Heart right ventricle (tissue), 16 donors: ENCODE measurements around the gene DHRSX. TPM values are rescaled to one million over a fixed set of nuclear protein-coding genes. Genes with fewer than 3 reads are reported as not detected.

ENCODE experiments used
- ATAC-seq, 8 donors: fragments of 200-7000 bp; cut with Tn5 transposase; one replicate each; pipeline ENCODE4 v1.9.1; 2020; ENCODE audit warnings: mild to moderate bottlenecking in 8 of 8, moderate library complexity in 8 of 8, moderate number of reproducible peaks in 1 of 8
- DNase-seq, 2 donors: peaks; one replicate each; pipeline ENCODE4 v3.0.0-alpha.2; 2020
- H3K27ac ChIP-seq, 10 donors: fragments of 200-600 bp; sonication (generic) in 2 of 10; one replicate each; pipeline versions ENCODE4 v1.5.0 to v1.8.0; 2020 to 2022; ENCODE audit warnings: mild to moderate bottlenecking in 3 of 10
- H3K27me3 ChIP-seq, 7 donors: fragments of 200-600 bp; one replicate each; pipeline ENCODE4 v1.8.0; 2021 to 2022; ENCODE audit warnings: mild to moderate bottlenecking in 2 of 7
- H3K36me3 ChIP-seq, 9 donors: fragments of 200-600 bp; sonication (generic) in 1 of 9; one replicate each; pipeline versions ENCODE4 v1.5.0 to v1.8.0; 2020 to 2022; ENCODE audit warnings: mild to moderate bottlenecking in 2 of 9
- H3K4me1 ChIP-seq, 9 donors: fragments of 200-600 bp; sonication (generic) in 1 of 9; one replicate each; pipeline versions ENCODE4 v1.5.0 to v1.8.0; 2020 to 2022; ENCODE audit warnings: mild to moderate bottlenecking in 4 of 9
- H3K4me3 ChIP-seq, 10 donors: fragments of 200-600 bp; sonication (generic) in 2 of 10; one replicate each; pipeline versions ENCODE4 v1.5.0 to v1.8.0; 2020 to 2022; ENCODE audit warnings: mild to moderate bottlenecking in 7 of 10, moderate library complexity in 2 of 10
- H3K9me3 ChIP-seq, 11 donors: fragments of 200-600 bp in 10 of 11; sonication (generic) in 2 of 11; one replicate each; pipeline versions ENCODE4 v1.5.0 to v1.8.0; 2013 to 2022; ENCODE audit warnings: mild to moderate bottlenecking in 2 of 11, control low read depth in 1 of 11, moderate library complexity in 1 of 11
- CTCF ChIP-seq, 9 donors: fragments of 200-600 bp; sonication (generic) in 2 of 9; IDR thresholded peaks; one replicate each; pipeline versions ENCODE4 v1.5.0 to v1.8.0; 2021 to 2022; ENCODE audit warnings: antibody characterized with exemption in 9 of 9, mild to moderate bottlenecking in 5 of 9, moderate library complexity in 1 of 9
- WGBS, 2 donors: extraction: QIAGEN DNeasy Blood & Tissue Kit; methylation state at CpG; one replicate each; pipeline ENCODE4 v1.1.7; 2013; ENCODE audit warnings: inconsistent platforms in 1 of 2; 5-methylcytosine and 5-hydroxymethylcytosine counted together
- intact Hi-C, 10 donors: fragments of 100-400 bp; cut with DNase I; formaldehyde crosslinking; loops; one replicate each; pipeline versions ENCODE4 v1.11.1 to v1.14.2; 2022
- polyA plus RNA-seq, 2 donors: library from polyadenylated mRNA; stranded (reverse); fragments of 200-250 nt; gene quantifications; one replicate each; pipeline ENCODE4 v1.2.3, GENCODE V29; 2013
- total RNA-seq, 10 donors: library from RNA; stranded (reverse); fragmentation: NEBNext Ultra II Directional in 3 of 10; extraction: Animal tissue kit (Norgen Biotek cat#: 25700) in 3 of 10; gene quantifications; one replicate each; pipeline versions ENCODE4 v1.2.1 to v1.2.4, GENCODE V29; 2021 to 2023
- donor health status: Arrhythmogenic right ventricular cardiomyopathy.
- donor health status: ischemic (EF 13 %, LVEDD 7.1; RV severe dilation, severe dysfunction).
- donor health status: healthy with polysubstance abuse.
- donor health status: DM: no; HTN: yes; CAD: no.
- donor health status: DM: no; HTN: no; CAD: no.
- donor health status: ischemic (EF 25% LVEDD 6.9; RV normal size, moderate dysfunction).
- donor health status: ischemic (EF 25% LVEDD 5.7; RV mildly dilated, moderate dysfunction).
- donor health status: healthy.
- donor health status: DM: yes; HTN: yes; CAD: no.
- donor health status: Ischemic cardiomyopathy.
- donor health status: ischemic (EF 35%, LVEDD 5.7; RV mildly dilated, moderate dysfunction).
- donor health status: nonischemic (EF 11% LVEDD 7.7; RV severe dilation, severe dysfunction).
- donor health status: DM: yes; HTN: yes; CAD: no.
- donor health status: PGD.
- donor health status: ischemic (EF 29% LVEDD 5.4; RV normal size, mild dysfunction).
- donor health status: nonischemic (EF 23%, LVEDD 6.1; RV moderate dilation, normal function).

Gene DHRSX
- total and polyA plus RNA-seq, 12 donors = 13.8 to 35.9 (median 26.2) TPM

- Histone ChIP-seq H3K27me3 (no peaks in the 10 kb centered on the region), H3K9me3 (peaks cover 0 to 3% (median 0%) of the 10 kb centered on the region in 11 donors), H3K4me1 (peaks cover 0 to 12% (median 0%) of the 10 kb centered on the region in 9 donors), H3K27ac (no peak overlapping the region), H3K4me3 (no peak overlapping the region), H3K36me3 (no peaks in the 10 kb centered on the region)
- intact Hi-C loops = no loop called here
- DNase-seq (no peak), ATAC-seq (no peak)
- 93 to 97% methylated on average over 3 of the region's 3 CpGs for WGBS, 2 donors
- no peak for TF ChIP-seq CTCF (IDR thresholded peaks at IDR 0.05)
Observed at GRCh38 chrX:2330910-2331309, 169.9 kb downstream of the DHRSX start.

- ATAC-seq (no peak), DNase-seq (no peak)
- intact Hi-C loops = no loop called here
- Histone ChIP-seq H3K9me3 (peaks cover 0 to 3% (median 0%) of the 10 kb centered on the region in 11 donors), H3K36me3 (no peaks in the 10 kb centered on the region), H3K27ac (no peak overlapping the region), H3K27me3 (no peaks in the 10 kb centered on the region), H3K4me1 (peaks cover 0 to 12% (median 0%) of the 10 kb centered on the region in 9 donors), H3K4me3 (no peak overlapping the region)
- TF ChIP-seq CTCF (IDR thresholded peaks at IDR 0.05) = no peak
- 46 to 58% methylated on average over 2 of the region's 2 CpGs for WGBS, 2 donors
Observed at GRCh38 chrX:2330487-2330886, 170.3 kb downstream of the DHRSX start.

GRCh38 chrX:2327423-2327822 is 173.4 kb downstream of the DHRSX start:
- Histone ChIP-seq H3K36me3 (no peaks in the 10 kb centered on the region), H3K4me1 (peaks cover 0 to 8% (median 0%) of the 10 kb centered on the region in 9 donors), H3K4me3 (no peak overlapping the region), H3K27ac (no peak overlapping the region), H3K27me3 (no peaks in the 10 kb centered on the region), H3K9me3 (no peaks in the 10 kb centered on the region)
- DNase-seq (no peak), ATAC-seq (no peak)
- intact Hi-C loops = loop anchor here in 2 of 10 donors (10.0 kb wide), 2 partner anchors 167 to 1343 kb away; no protein-coding TSS in a partner anchor
- 91 to 94% methylated on average over 5 of the region's 5 CpGs for WGBS, 2 donors
- no peak for TF ChIP-seq CTCF (IDR thresholded peaks at IDR 0.05)

GRCh38 chrX:2325076-2325784 is 175.5 kb downstream of the DHRSX start:
- H3K27ac ChIP-seq = peak overlapping the region in 6 of 10 donors; percentile 22 to 75 (median 55)
- H3K36me3 ChIP-seq = no peaks in the 10 kb centered on the region
- intact Hi-C loops = loop anchor here in 2 of 10 donors (10.0 kb wide), 2 partner anchors 170 to 1340 kb away; no protein-coding TSS in a partner anchor
- ATAC-seq = peak in 7 of 8 donors; percentile 18 to 81 (median 63)
- 67 to 79% methylated on average over 27 of the region's 27 CpGs for WGBS, 2 donors
- no peaks in the 10 kb centered on the region for H3K9me3 ChIP-seq
- H3K4me3 ChIP-seq = peak overlapping the region in 8 of 10 donors; percentile 24 to 46 (median 38)
- no peaks in the 10 kb centered on the region for H3K27me3 ChIP-seq
- TF ChIP-seq CTCF (IDR thresholded peaks at IDR 0.05) = no peak
- peak; percentile 47 to 59 for DNase-seq
- H3K4me1 ChIP-seq = peaks cover 0 to 14% (median 0%) of the 10 kb centered on the region in 9 donors
